Hepatocyte (in vitro differentiated cells): ENCODE measurements around the gene ZGRF1. TPM values are rescaled to one million over a fixed set of nuclear protein-coding genes. Genes with fewer than 3 reads are reported as not detected.

Source experiments
- DNase-seq: peaks from one replicate; pipeline ENCODE4 v3.0.0-alpha.2; 2016; ENCODE audit warnings: low spot score
- H2AFZ ChIP-seq: fragments of 200-600 bp; sonication (generic); 2 replicates; pipeline ENCODE4 v1.6.0; 2016; ENCODE audit warnings: antibody characterized with exemption, mild to moderate bottlenecking
- H3K27ac ChIP-seq: fragments of 200-600 bp; sonication (generic); 2 replicates; pipeline ENCODE4 v1.5.1; 2016; ENCODE audit warnings: mild to moderate bottlenecking
- H3K27me3 ChIP-seq: fragments of 200-600 bp; sonication (generic); 2 replicates; pipeline ENCODE4 v1.6.1; 2016
- H3K36me3 ChIP-seq: fragments of 200-600 bp; sonication (generic); replicated peaks from 2 replicates; pipeline ENCODE4 v1.5.1; 2016; ENCODE audit warnings: low read depth; ENCODE audit not compliant: insufficient read depth
- H3K4me1 ChIP-seq: fragments of 200-600 bp; sonication (generic); 2 replicates; pipeline ENCODE4 v1.5.1; 2016; ENCODE audit warnings: mild to moderate bottlenecking, moderate library complexity; ENCODE audit not compliant: insufficient read depth
- H3K4me2 ChIP-seq: fragments of 200-600 bp; sonication (generic); 2 replicates; pipeline ENCODE4 v1.6.0; 2016
- H3K4me3 ChIP-seq: fragments of 200-600 bp; sonication (generic); 2 replicates; pipeline ENCODE4 v1.5.1; 2016; ENCODE audit warnings: mild to moderate bottlenecking
- H3K79me2 ChIP-seq: fragments of 200-600 bp; sonication (generic); 2 replicates; pipeline ENCODE4 v1.6.0; 2017; ENCODE audit warnings: mild to moderate bottlenecking
- H3K9me2 ChIP-seq: fragments of 200-600 bp; sonication (generic); replicated peaks from 2 replicates; pipeline ENCODE4 v1.6.0; 2017; ENCODE audit warnings: mild to moderate bottlenecking; ENCODE audit not compliant: insufficient read depth
- H3K9me3 ChIP-seq: fragments of 200-600 bp; sonication (generic); 2 replicates; pipeline ENCODE4 v1.5.1; 2016; ENCODE audit warnings: low read depth, mild to moderate bottlenecking
- H4K20me1 ChIP-seq: fragments of 200-600 bp; sonication (generic); 2 replicates; pipeline ENCODE4 v1.6.0; 2016; ENCODE audit warnings: mild to moderate bottlenecking; ENCODE audit not compliant: insufficient read depth, poor library complexity, severe bottlenecking
- CTCF ChIP-seq: fragments of 200-600 bp; sonication (generic); IDR thresholded peaks from 2 replicates; pipeline ENCODE4 v1.5.1; 2016; ENCODE audit warnings: antibody characterized with exemption, mild to moderate bottlenecking; ENCODE audit not compliant: poor library complexity
- EZH2 ChIP-seq: fragments of 200-600 bp; sonication (generic); IDR thresholded peaks from 2 replicates; pipeline ENCODE4 v1.6.1; 2016; ENCODE audit warnings: antibody characterized with exemption, mild to moderate bottlenecking, borderline replicate concordance
- EZH2phosphoT487 ChIP-seq: fragments of 200-600 bp; sonication (generic); IDR thresholded peaks from one replicate; pipeline ENCODE4 v1.6.1; 2018; ENCODE audit warnings: antibody characterized with exemption, mild to moderate bottlenecking, low read depth, moderate library complexity; ENCODE audit not compliant: unreplicated experiment, severe bottlenecking
- WGBS: methylation state at CpG from one replicate; pipeline ENCODE4 v1.1.6; 2016; ENCODE audit warnings: low lambda C conversion rate; ENCODE audit errors: missing lambda C conversion rate; 5-methylcytosine and 5-hydroxymethylcytosine counted together
- polyA plus RNA-seq: library from polyadenylated mRNA; unstranded; fragments of >200 nt; fragmentation: Nextera tagmentation; extraction: Ambion mirVana; gene quantifications from 2 replicates; pipeline ENCODE4 v1.2.1, GENCODE V29; 2016
- total RNA-seq: library from RNA; depleted of rRNA; stranded (reverse); fragments of >200 nt; gene quantifications from 2 replicates; pipeline ENCODE4 v1.2.3, GENCODE V29; 2014

ZGRF1 gene
- total and polyA plus RNA-seq, 2 experiments from 2014 or later: 1.2 to 9.9 TPM

GRCh38 chr4:112564706-112565270 is 71.9 kb downstream of the ZGRF1 start:
- Histone ChIP-seq H3K4me2 (no peak overlapping the region), H3K4me1 (no peaks in the 10 kb centered on the region), H3K4me3 (no peak overlapping the region), H3K79me2 (no peaks in the 10 kb centered on the region), H3K9me3 (no peaks in the 10 kb centered on the region), H3K27me3 (no peaks in the 10 kb centered on the region), H3K36me3 (no peaks in the 10 kb centered on the region), H2AFZ (no peak overlapping the region), H3K9me2 (no peaks in the 10 kb centered on the region), H4K20me1 (no peaks in the 10 kb centered on the region), H3K27ac (no peak overlapping the region)
- WGBS: 96% methylated on average over 25 of the region's 25 CpGs
- DNase-seq: no peak
- TF ChIP-seq EZH2phosphoT487 (no peak), EZH2 (no peak), CTCF (no peak)

GRCh38 chr4:112563431-112564200 is 73.1 kb downstream of the ZGRF1 start:
- no peak for DNase-seq
- no peaks in the 10 kb centered on the region for H3K27me3 ChIP-seq
- H4K20me1 ChIP-seq: no peaks in the 10 kb centered on the region
- no peaks in the 10 kb centered on the region for H3K36me3 ChIP-seq
- H3K9me2 ChIP-seq: no peaks in the 10 kb centered on the region
- WGBS: 82% methylated on average over 4 of the region's 4 CpGs
- H3K9me3 ChIP-seq: no peaks in the 10 kb centered on the region
- H3K4me2 ChIP-seq: no peak overlapping the region
- no peaks in the 10 kb centered on the region for H3K79me2 ChIP-seq
- H3K4me3 ChIP-seq: no peak overlapping the region
- H2AFZ ChIP-seq: no peak overlapping the region
- TF ChIP-seq EZH2: no peak
- TF ChIP-seq EZH2phosphoT487: no peak
- no peak for TF ChIP-seq CTCF
- H3K4me1 ChIP-seq: no peaks in the 10 kb centered on the region
- H3K27ac ChIP-seq: no peak overlapping the region

- no peaks in the 10 kb centered on the region for H3K79me2 ChIP-seq
- no peak overlapping the region for H2AFZ ChIP-seq
- no peaks in the 10 kb centered on the region for H4K20me1 ChIP-seq
- H3K4me2 ChIP-seq: no peak overlapping the region
- no peaks in the 10 kb centered on the region for H3K9me2 ChIP-seq
- H3K9me3 ChIP-seq: no peaks in the 10 kb centered on the region
- 85% methylated on average over 2 of the region's 2 CpGs for WGBS
- H3K36me3 ChIP-seq: no peaks in the 10 kb centered on the region
- no peak overlapping the region for H3K27ac ChIP-seq
- no peaks in the 10 kb centered on the region for H3K27me3 ChIP-seq
- H3K4me1 ChIP-seq: no peaks in the 10 kb centered on the region
- H3K4me3 ChIP-seq: no peak overlapping the region
- TF ChIP-seq EZH2phosphoT487 (no peak), CTCF (no peak), EZH2 (no peak)
- DNase-seq: no peak
These were observed 74.3 kb downstream of the ZGRF1 start for GRCh38 chr4:112562254-112562879.
